Spleen (tissue), 11 donors: ENCODE measurements around the gene SLC9A3. TPM values are rescaled to one million over a fixed set of nuclear protein-coding genes. Genes with fewer than 3 reads are reported as not detected.
A peak's percentile ranks its signal among the peaks of the same experiment; 100 is the strongest.

Experiments used
- DNase-seq: peaks from one replicate; pipeline ENCODE4 v3.0.0-alpha.2; 2020
- H3K27ac ChIP-seq, 8 donors: fragments of 200-600 bp; sonication (generic) in 7 of 8; 1 replicate in 4 of 8; 2 replicates in 4 of 8; pipeline versions ENCODE4 v1.5.0 to v1.8.0; 2016 to 2021; ENCODE audit warnings: inconsistent platforms in 4 of 8, mild to moderate bottlenecking in 4 of 8, moderate library complexity in 1 of 8
- H3K27me3 ChIP-seq, 7 donors: fragments of 200-600 bp; sonication (generic) in 6 of 7; replicated peaks in 1 of 7; 1 replicate in 4 of 7; 2 replicates in 3 of 7; pipeline versions ENCODE4 v1.5.0 to v1.8.0; 2016 to 2021; ENCODE audit warnings: inconsistent platforms in 3 of 7, mild to moderate bottlenecking in 1 of 7
- H3K36me3 ChIP-seq, 6 donors: fragments of 200-600 bp; sonication (generic) in 5 of 6; 1 replicate in 4 of 6; 2 replicates in 2 of 6; pipeline versions ENCODE4 v1.5.0 to v1.8.0; 2016 to 2021; ENCODE audit warnings: inconsistent platforms in 2 of 6
- H3K4me1 ChIP-seq, 6 donors: fragments of 200-600 bp; sonication (generic) in 5 of 6; 1 replicate in 3 of 6; 2 replicates in 3 of 6; pipeline versions ENCODE4 v1.5.0 to v1.8.0; 2016 to 2021; ENCODE audit warnings: inconsistent platforms in 3 of 6
- H3K4me3 ChIP-seq, 8 donors: fragments of 200-600 bp; sonication (generic) in 7 of 8; 1 replicate in 4 of 8; 2 replicates in 4 of 8; pipeline versions ENCODE4 v1.5.0 to v1.8.0; 2016 to 2021; ENCODE audit warnings: inconsistent platforms in 4 of 8, mild to moderate bottlenecking in 4 of 8, moderate library complexity in 2 of 8
- H3K9me3 ChIP-seq, 8 donors: fragments of 200-600 bp; sonication (generic) in 7 of 8; 1 replicate in 4 of 8; 2 replicates in 4 of 8; pipeline versions ENCODE4 v1.5.0 to v1.8.0; 2016 to 2021; ENCODE audit warnings: inconsistent platforms in 4 of 8
- CTCF ChIP-seq, 11 experiments: fragments of 200-600 bp in 7 of 11; fragments of 450-650 bp in 4 of 11; sonication (generic) in 4 of 11; IDR thresholded peaks in 8 of 11; conservative IDR thresholded peaks in 3 of 11; 1 replicate in 7 of 11; 2 replicates in 4 of 11; pipeline versions ENCODE4 v1.4.0 to v1.8.0; 2016 to 2021; ENCODE audit warnings: antibody characterized with exemption in 11 of 11, inconsistent platforms in 4 of 11, mild to moderate bottlenecking in 1 of 11
- POLR2A ChIP-seq, 3 donors: fragments of 450-650 bp; IDR thresholded peaks; one replicate each; pipeline ENCODE4 v1.5.1; 2017; ENCODE audit warnings: antibody characterized with exemption in 3 of 3, mild to moderate bottlenecking in 1 of 3
- POLR2AphosphoS5 ChIP-seq, 3 donors: sonication (generic); formaldehyde crosslinking; IDR thresholded peaks; one replicate each; pipeline ENCODE4 v1.5.1; 2017; ENCODE audit warnings: antibody characterized with exemption in 3 of 3
- WGBS, 5 donors: extraction: QIAGEN DNeasy Blood & Tissue Kit in 3 of 5; methylation state at CpG; one replicate each; pipeline versions ENCODE4 v1.1.5 to v1.1.7; 2013 to 2018; 5-methylcytosine and 5-hydroxymethylcytosine counted together
- intact Hi-C: fragments of 100-400 bp; cut with DNase I; formaldehyde crosslinking; loops from one replicate; pipeline ENCODE4 v1.15.0; 2023; ENCODE audit warnings: low total_unique reads
- polyA plus RNA-seq, 3 donors: library from polyadenylated mRNA; stranded (reverse); fragments of 200-250 nt; gene quantifications; one replicate each; pipeline ENCODE4 v1.2.1, GENCODE V29; 2013
- total RNA-seq, 7 donors: library from RNA; depleted of rRNA in 3 of 7; stranded (reverse); fragments of >200 nt in 3 of 7; fragmentation: NEBNext Ultra II Directional in 4 of 7; extraction: Animal tissue kit (Norgen Biotek cat#: 25700) in 4 of 7; gene quantifications; one replicate each; pipeline versions ENCODE4 v1.1.0 to v1.2.1, GENCODE V29; 2016 to 2021
- donor health status: healthy with polysubstance abuse.
- donor health status: DM: no; HTN: no; CAD: no; lungs with moderate emphysema.
- donor health status: DM: no; HTN: no; CAD: no.
- donor health status: Bipolar disorder and iron deficiency.
- donor health status: healthy.
- donor health status: DM: no; HTN: no; CAD: no.
- donor health status: DM: yes; HTN: yes; CAD: no.

The SLC9A3 gene
- total and polyA plus RNA-seq, 10 donors: 1.0 to 3.2 (median 1.5) TPM

DNA sequence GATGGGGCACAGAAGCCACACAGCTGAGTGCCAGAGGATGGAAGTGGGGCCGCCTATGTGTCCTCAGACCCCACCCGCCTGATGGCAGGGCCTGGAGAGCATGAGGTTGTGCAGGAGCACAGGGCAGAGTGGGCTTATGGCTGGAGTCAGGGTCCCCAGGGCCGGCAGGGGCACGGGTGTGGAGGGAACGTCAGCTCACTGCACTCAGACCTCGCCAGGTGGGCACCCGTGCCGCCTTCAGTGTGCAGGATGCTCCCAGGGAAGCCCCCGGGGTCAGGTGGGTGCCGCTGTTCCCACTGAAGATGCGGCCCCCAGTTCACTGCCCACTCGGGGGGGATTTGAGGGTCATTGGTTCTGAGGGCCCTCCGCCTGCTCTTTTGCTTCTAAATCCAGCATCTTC lies 46.4 kb downstream of the SLC9A3 start:
- Histone ChIP-seq H3K4me3 (no peak overlapping the region), H3K4me1 (peaks cover 5 to 25% (median 12%) of the 10 kb centered on the region in 6 donors), H3K36me3 (no peaks in the 10 kb centered on the region), H3K27me3 (peaks cover 0 to 92% (median 76%) of the 10 kb centered on the region in 7 donors), H3K9me3 (no peaks in the 10 kb centered on the region), H3K27ac (no peak overlapping the region)
- WGBS, 5 donors: 75 to 95% (median 87%) methylated on average over 11 to 13 of the region's 13 CpGs
- no peak for DNase-seq
- TF ChIP-seq POLR2A (IDR thresholded peaks at IDR 0.05): no peak
- TF ChIP-seq POLR2AphosphoS5 (IDR thresholded peaks at IDR 0.05): peak in 1 of 3 donors; percentile 38
- intact Hi-C loops: no loop called here

- H3K9me3 ChIP-seq: no peaks in the 10 kb centered on the region
- no peak for TF ChIP-seq CTCF (IDR thresholded peaks at IDR 0.05 in 8 of 11, conservative IDR thresholded peaks at IDR 0.05 in 3 of 11)
- no peak for TF ChIP-seq POLR2A (IDR thresholded peaks at IDR 0.05)
- TF ChIP-seq POLR2AphosphoS5 (IDR thresholded peaks at IDR 0.05): no peak
- H3K27me3 ChIP-seq: peaks cover 0 to 85% (median 69%) of the 10 kb centered on the region in 7 donors
- intact Hi-C loops: no loop called here
- H3K27ac ChIP-seq: no peak overlapping the region
- no peaks in the 10 kb centered on the region for H3K36me3 ChIP-seq
- no peak overlapping the region for H3K4me3 ChIP-seq
- peaks cover 5 to 29% (median 16%) of the 10 kb centered on the region in 6 donors for H3K4me1 ChIP-seq
- 73 to 83% (median 76%) methylated on average over 13 to 19 of the region's 19 CpGs for WGBS, 5 donors
- DNase-seq: no peak
Measured at GRCh38 chr5:477247-477646, 47.0 kb downstream of the SLC9A3 start.

- TF ChIP-seq CTCF (IDR thresholded peaks at IDR 0.05 in 8 of 11, conservative IDR thresholded peaks at IDR 0.05 in 3 of 11) (no peak), POLR2AphosphoS5 (IDR thresholded peaks at IDR 0.05) (peak in 1 of 3 donors; percentile 3), POLR2A (IDR thresholded peaks at IDR 0.05) (no peak)
- H3K4me3 ChIP-seq: no peak overlapping the region
- H3K9me3 ChIP-seq: no peaks in the 10 kb centered on the region
- 70 to 80% (median 72%) methylated on average over 7 to 9 of the region's 9 CpGs for WGBS, 5 donors
- DNase-seq: no peak
- H3K27ac ChIP-seq: no peak overlapping the region
- intact Hi-C loops: no loop called here
- H3K36me3 ChIP-seq: no peaks in the 10 kb centered on the region
- peaks cover 10 to 34% (median 21%) of the 10 kb centered on the region in 6 donors for H3K4me1 ChIP-seq
- peaks cover 0 to 81% (median 66%) of the 10 kb centered on the region in 7 donors for H3K27me3 ChIP-seq
Measured at GRCh38 chr5:476814-477175, 47.5 kb downstream of the SLC9A3 start.

DNA sequence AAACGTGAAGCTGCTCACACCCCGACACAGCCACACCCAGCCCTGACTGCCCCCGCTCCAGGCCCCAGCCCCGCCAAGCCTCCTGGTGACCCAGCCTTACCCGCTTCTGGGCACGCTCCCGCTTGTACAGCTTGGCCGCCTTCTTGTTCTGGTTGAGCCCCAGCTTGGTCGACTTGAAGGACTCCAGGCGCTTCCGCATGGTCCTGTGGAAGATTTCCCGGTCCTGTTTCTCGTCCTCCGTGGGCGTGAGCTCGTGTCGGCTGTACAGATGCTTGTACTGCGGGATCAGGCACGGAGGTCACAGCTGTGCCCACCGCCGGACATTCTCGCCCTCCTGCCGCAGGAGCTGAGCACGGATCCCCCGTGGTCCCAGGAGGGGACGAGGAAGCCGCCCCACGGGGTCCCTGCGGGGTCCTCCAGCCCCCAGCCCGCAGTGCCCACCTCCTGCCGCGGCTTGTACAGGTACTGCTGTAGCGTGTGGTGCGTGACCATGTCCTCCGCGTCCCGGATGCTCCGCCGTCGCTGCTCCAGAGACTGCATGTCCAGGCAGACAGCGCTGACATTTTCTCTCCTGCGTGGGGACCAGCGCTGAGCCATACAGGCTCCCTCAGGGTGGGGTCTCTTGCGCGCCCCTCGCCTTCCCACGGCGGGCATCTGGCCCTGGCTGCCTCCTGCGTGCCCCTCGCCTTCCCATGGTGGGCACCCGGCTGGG lies 48.0 kb downstream of the SLC9A3 start:
- Histone ChIP-seq H3K27ac (no peak overlapping the region), H3K27me3 (peaks cover 0 to 76% (median 63%) of the 10 kb centered on the region in 7 donors), H3K36me3 (peaks cover 0 to 2% (median 0%) of the 10 kb centered on the region in 6 donors), H3K4me3 (no peak overlapping the region), H3K4me1 (peaks cover 15 to 39% (median 26%) of the 10 kb centered on the region in 6 donors), H3K9me3 (no peaks in the 10 kb centered on the region)
- WGBS, 5 donors: 78 to 90% (median 85%) methylated on average over 36 to 51 of the region's 51 CpGs
- peak; percentile 79 for DNase-seq
- TF ChIP-seq POLR2A (IDR thresholded peaks at IDR 0.05): no peak
- TF ChIP-seq CTCF (IDR thresholded peaks at IDR 0.05 in 8 of 11, conservative IDR thresholded peaks at IDR 0.05 in 3 of 11): no peak
- TF ChIP-seq POLR2AphosphoS5 (IDR thresholded peaks at IDR 0.05): peak in 1 of 3 donors; percentile 17
- intact Hi-C loops: no loop called here
